K562 (cell line): ENCODE results near the gene RCSD1. TPM values are rescaled to one million over a fixed set of nuclear protein-coding genes. Genes with fewer than 3 reads are reported as not detected.

Experiments used
- ATAC-seq: fragments of 200-7000 bp; cut with Tn5 transposase; 3 replicates; pipeline ENCODE4 v1.9.1; 2020; ENCODE audit warnings: moderate library complexity
- BruUV-seq: library from RNA; stranded (reverse); fragments of 400-500 nt; replicated peaks from 2 replicates; lab custom pipeline; 2021; lab: Mats Ljungman, UMichigan
- CTCF ChIA-PET: fragments of 300-600 bp; formaldehyde crosslinking; extraction: SDS; loops from one replicate; lab custom pipeline; 2021; ENCODE audit warnings: low intra/inter-chr PET ratio; lab: Yijun Ruan, JAX
- POLR2A ChIA-PET: fragments of 300-600, 350-650 bp; sonication (Branson Sonifier 250); formaldehyde crosslinking; extraction: SDS; loops from one replicate; lab custom pipeline; 2021; ENCODE audit warnings: antibody characterized with exemption, inconsistent platforms; lab: Yijun Ruan, JAX
- DNase-seq, 4 experiments: peaks; one replicate each; pipeline versions ENCODE4 v3.0.0 to v3.0.0-alpha.2; 2011 to 2018; ENCODE audit warnings: low spot score in 3 of 4, mixed read lengths in 3 of 4; ENCODE audit errors: extremely low read depth in 1 of 4
- FAIRE-seq: peaks from 2 replicates; lab custom pipeline; 2011; peaks lifted over from hg19 to GRCh38; lab: Jason Lieb, UNC
- H2AFZ ChIP-seq: 2 replicates; pipeline ENCODE4 v1.6.0; 2011; ENCODE audit warnings: low read depth, low read length, control low read depth, inconsistent platforms
- H3K27ac ChIP-seq: fragments of 200-600 bp; 3 replicates; pipeline ENCODE4 v1.8.0; 2011; ENCODE audit warnings: low read depth, mild to moderate bottlenecking, control low read depth, inconsistent platforms, low read length, moderate library complexity, mixed read lengths; ENCODE audit errors: extremely low read depth
- H3K27me3 ChIP-seq, 2 experiments: fragments of 300-600 bp in 1 of 2; 2 replicates in 1 of 2; 3 replicates in 1 of 2; pipeline versions ENCODE4 v1.6.0 to v1.8.0; 2011; ENCODE audit warnings: inconsistent platforms in 2 of 2, low read length in 2 of 2, mild to moderate bottlenecking in 1 of 2, mixed read lengths in 1 of 2, moderate library complexity in 1 of 2; ENCODE audit not compliant: control insufficient read depth in 2 of 2, insufficient read depth in 2 of 2
- H3K36me3 ChIP-seq: fragments of 300-600 bp; 3 replicates; pipeline ENCODE4 v1.8.0; 2011; ENCODE audit warnings: mild to moderate bottlenecking, low read length, inconsistent platforms; ENCODE audit not compliant: control insufficient read depth, insufficient read depth
- H3K4me1 ChIP-seq, 2 experiments: fragments of 200-600 bp in 1 of 2; replicated peaks in 1 of 2; 2 replicates in 1 of 2; 3 replicates in 1 of 2; pipeline versions ENCODE4 v1.5.1 to v1.8.0; 2011; ENCODE audit warnings: inconsistent platforms in 2 of 2, low read length in 2 of 2, mild to moderate bottlenecking in 1 of 2, mixed read lengths in 1 of 2, moderate library complexity in 1 of 2; ENCODE audit not compliant: control insufficient read depth in 2 of 2, insufficient read depth in 2 of 2
- H3K4me2 ChIP-seq: 2 replicates; pipeline ENCODE4 v1.6.1; 2011; ENCODE audit warnings: low read length, control low read depth, inconsistent platforms, mixed read lengths; ENCODE audit not compliant: insufficient read depth
- H3K4me3 ChIP-seq: fragments of 200-600 bp; sonication (generic), shearing (Covaris generic); 2 replicates; pipeline ENCODE4 v1.5.1; 2016; ENCODE audit warnings: control low read depth, inconsistent platforms
- H3K79me2 ChIP-seq: fragments of 200-600 bp; 3 replicates; pipeline ENCODE4 v1.8.0; 2011; ENCODE audit warnings: low read length, inconsistent platforms; ENCODE audit not compliant: control insufficient read depth, insufficient read depth
- H3K9ac ChIP-seq, 2 experiments: 2 replicates each; pipeline versions ENCODE4 v1.6.0 to v1.6.1; 2011; ENCODE audit warnings: low read depth in 2 of 2, low read length in 2 of 2, control low read depth in 1 of 2, inconsistent platforms in 1 of 2, mild to moderate bottlenecking in 1 of 2, mixed read lengths in 1 of 2; ENCODE audit not compliant: insufficient read depth in 1 of 2
- H3K9me1 ChIP-seq: one replicate; pipeline ENCODE4 v1.6.0; 2011; ENCODE audit warnings: inconsistent platforms, mild to moderate bottlenecking, low read length, moderate library complexity; ENCODE audit not compliant: control insufficient read depth, insufficient read depth
- H3K9me3 ChIP-seq: replicated peaks from 2 replicates; pipeline ENCODE4 v1.5.1; 2011; ENCODE audit warnings: low read depth, low read length, inconsistent platforms; ENCODE audit not compliant: control insufficient read depth, insufficient read depth
- H4K20me1 ChIP-seq: replicated peaks from 2 replicates; pipeline ENCODE4 v1.6.1; 2011; ENCODE audit warnings: low read length, inconsistent platforms, mixed read lengths; ENCODE audit not compliant: control insufficient read depth, insufficient read depth
- ASH1L ChIP-seq: fragments of 450-650 bp; IDR thresholded peaks from 2 replicates; pipeline ENCODE4 v1.6.1; 2018; ENCODE audit warnings: borderline replicate concordance, mild to moderate bottlenecking, low read depth; ENCODE audit not compliant: partially characterized antibody
- BRCA1 ChIP-seq, 2 experiments: fragments of 450-650 bp in 1 of 2; sonication (generic) in 1 of 2; formaldehyde crosslinking in 1 of 2; IDR thresholded peaks; 2 replicates each; pipeline versions ENCODE4 v1.5.0 to v1.6.1; 2017 to 2020; ENCODE audit warnings: mild to moderate bottlenecking in 1 of 2, missing genetic modification reagents in 1 of 2
- CHAMP1 ChIP-seq: fragments of 450-650 bp; IDR thresholded peaks from 2 replicates; pipeline ENCODE4 v1.6.1; 2016; ENCODE audit warnings: mild to moderate bottlenecking
- EHMT2 ChIP-seq: fragments of 450-650 bp; IDR thresholded peaks from 2 replicates; pipeline ENCODE4 v1.6.1; 2018; ENCODE audit warnings: antibody characterized with exemption
- ETV6 ChIP-seq, 3 experiments: fragments of 150-350 bp in 1 of 3; sonication (generic) in 1 of 3; formaldehyde crosslinking in 1 of 3; IDR thresholded peaks; 2 replicates each; pipeline versions ENCODE4 v1.6.1 to v1.8.0; 2014 to 2022; ENCODE audit warnings: borderline replicate concordance in 2 of 3, low read depth in 2 of 3, antibody characterized with exemption in 1 of 3, low read length in 1 of 3, mild to moderate bottlenecking in 1 of 3, missing genetic modification reagents in 1 of 3
- KAT7 ChIP-seq: sonication (generic); formaldehyde crosslinking; IDR thresholded peaks from 2 replicates; pipeline ENCODE4 v1.8.0; 2022; ENCODE audit warnings: missing genetic modification reagents, mild to moderate bottlenecking, borderline replicate concordance
- MCM2 ChIP-seq: fragments of 450-650 bp; IDR thresholded peaks from 2 replicates; pipeline ENCODE4 v1.6.1; 2017; ENCODE audit warnings: low read depth, mild to moderate bottlenecking
- RHOXF2B ChIP-seq: fragments of 250-450 bp; sonication (Bioruptor Pico); conservative IDR thresholded peaks from 2 replicates; pipeline ENCODE4 v1.5.1; 2021
- SMARCA5 ChIP-seq: fragments of 450-650 bp; IDR thresholded peaks from 2 replicates; pipeline ENCODE4 v1.6.1; 2016
- TAF9B ChIP-seq: fragments of 450-650 bp; IDR thresholded peaks from 2 replicates; pipeline ENCODE4 v1.6.1; 2018; ENCODE audit warnings: mild to moderate bottlenecking; ENCODE audit not compliant: partially characterized antibody
- TBL1XR1 ChIP-seq, 2 experiments: IDR thresholded peaks; 2 replicates each; pipeline ENCODE4 v1.6.1; 2012; ENCODE audit warnings: improper control_type of control experiment in 2 of 2, low read length in 2 of 2, mild to moderate bottlenecking in 1 of 2
- ZC3H8 ChIP-seq: fragments of 450-650 bp; IDR thresholded peaks from 2 replicates; pipeline ENCODE4 v1.6.1; 2017
- ZNF140 ChIP-seq: fragments of 250-450 bp; sonication (Bioruptor Pico); IDR thresholded peaks from 2 replicates; pipeline ENCODE4 v1.8.0; 2021; ENCODE audit warnings: moderate library complexity, mild to moderate bottlenecking, inconsistent platforms
- ZNF184 ChIP-seq: sonication (generic); formaldehyde crosslinking; IDR thresholded peaks from 2 replicates; pipeline ENCODE4 v1.5.0; 2020; ENCODE audit warnings: missing genetic modification reagents
- ZNF217 ChIP-seq: sonication (generic); formaldehyde crosslinking; IDR thresholded peaks from 2 replicates; pipeline ENCODE4 v1.8.0; 2022; ENCODE audit warnings: mild to moderate bottlenecking, missing genetic modification reagents
- ZNF3 ChIP-seq: fragments of 250-450 bp; sonication (Bioruptor Pico); IDR thresholded peaks from 2 replicates; pipeline ENCODE4 v1.5.0; 2021; ENCODE audit warnings: mild to moderate bottlenecking, moderate library complexity
- ZNF316 ChIP-seq: fragments of 450-650 bp; IDR thresholded peaks from 2 replicates; pipeline ENCODE4 v1.6.1; 2016
- ZNF785 ChIP-seq: fragments of 250-450 bp; sonication (Bioruptor Pico); IDR thresholded peaks from 2 replicates; pipeline ENCODE4 v1.4.0; 2020; ENCODE audit warnings: mild to moderate bottlenecking
- ZSCAN32 ChIP-seq: fragments of 450-650 bp; formaldehyde crosslinking; IDR thresholded peaks from 2 replicates; pipeline ENCODE4 v1.4.0; 2020; ENCODE audit warnings: mild to moderate bottlenecking, moderate library complexity
- WGBS: fragments of 100-300 bp; shearing (Covaris generic); methylation state at CpG from one replicate; pipeline ENCODE4 v1.1.6; 2016; ENCODE audit warnings: low coverage, mixed read lengths; ENCODE audit not compliant: insufficient coverage; ENCODE audit errors: missing lambda C conversion rate; 5-methylcytosine and 5-hydroxymethylcytosine counted together
- in situ Hi-C: fragments of 300-500 bp; cut with MboI; formaldehyde crosslinking; loops from 4 replicates; pipeline ENCODE4 v1.15.0; 2018; ENCODE audit warnings: inconsistent platforms, mixed read lengths
- intact Hi-C: fragments of 100-400 bp; cut with micrococcal nuclease; formaldehyde crosslinking; loops from 2 replicates; pipeline ENCODE4 v1.14.2; 2022
- polyA plus RNA-seq, 8 experiments: library from polyadenylated mRNA; depleted of rRNA in 4 of 8; stranded (reverse) in 5 of 8; unstranded in 3 of 8; fragments of >200 nt; fragmentation: Nextera tagmentation in 2 of 8; fragmentation: Illumina TruSeq in 1 of 8; extraction: Ambion mirVana in 2 of 8; extraction: Trizol in 1 of 8; gene quantifications; 2 replicates each; pipeline versions ENCODE4 v1.2.1 to v1.2.3, GENCODE V29; 2011 to 2014; ENCODE audit warnings: inconsistent platforms in 1 of 8, missing spikeins in 1 of 8
- total RNA-seq, 7 experiments: library from RNA; depleted of rRNA in 6 of 7; stranded (reverse); fragments of >200 nt in 6 of 7; fragmentation: Illumina TruSeq in 2 of 7; extraction: Trizol in 2 of 7; gene quantifications; 2 replicates each; pipeline versions ENCODE4 v1.2.1 to v1.2.3, GENCODE V29; 2011 to 2021; ENCODE audit warnings: low replicate concordance in 1 of 7

RCSD1 gene
- total and polyA plus RNA-seq, 9 of the 15 experiments (the other 6 are each of a cell fraction or from before 2014, with no cell fraction given): 7.8 to 69.8 (median 45.3) TPM

GRCh38 chr1:167651161-167651693, 21.2 kb downstream of the RCSD1 start (continued):
- TF ChIP-seq CHAMP1 (no peak), TBL1XR1 (IDR thresholded peaks at IDR 0.05; ENCODE audit: low read length in 2 of 2) (no peak), BRCA1 (IDR thresholded peaks at IDR 0.05) (no peak), BRCA1 (CRISPR knock-in tag; IDR thresholded peaks at IDR 0.05) (no peak)

- ChIA-PET CTCF (no interaction called here), POLR2A (interaction anchor here (0.6 to 2.5 kb wide), 7 partner anchors 9 to 433 kb away, joined by 3 to 10 read pairs (median 4); no protein-coding TSS in a partner anchor)
- no peaks in the 10 kb centered on the region for H3K9me1 ChIP-seq
- H3K27ac ChIP-seq: no peak overlapping the region
- WGBS: 87% methylated on average over 7 of the region's 7 CpGs
- peaks cover 20 to 22% of the 10 kb centered on the region in 2 experiments for H3K4me1 ChIP-seq
- no peaks in the 10 kb centered on the region for H3K27me3 ChIP-seq
- FAIRE-seq: no peak
- TF ChIP-seq ZSCAN32 (CRISPR knock-in tag) (no peak), ZNF140 (CRISPR knock-in tag) (no peak), EHMT2 (no peak), KAT7 (CRISPR knock-in tag) (no peak), ASH1L (no peak), ZNF217 (CRISPR knock-in tag) (no peak), SMARCA5 (no peak), ZNF785 (CRISPR knock-in tag) (no peak), ZNF184 (CRISPR knock-in tag) (no peak), TAF9B (no peak), ZNF3 (CRISPR knock-in tag) (no peak), RHOXF2B (CRISPR knock-in tag) (no peak), ZNF316 (no peak), ETV6 (IDR thresholded peaks at IDR 0.05; ENCODE audit: borderline replicate concordance in 1 of 2, low read depth in 2 of 2, low read length in 1 of 2) (no peak), ETV6 (CRISPR knock-in tag; IDR thresholded peaks at IDR 0.05; ENCODE audit: borderline replicate concordance) (no peak), ZC3H8 (no peak), MCM2 (no peak)
- no peaks in the 10 kb centered on the region for H3K9me3 ChIP-seq
- H3K4me3 ChIP-seq: no peak overlapping the region
- intact Hi-C loops (no loop called here), in situ Hi-C loops (no loop called here)
- H3K4me2 ChIP-seq: no peak overlapping the region
- peaks cover 20% of the 10 kb centered on the region; the same call in 1 of the 3 replicates for H3K79me2 ChIP-seq
- no peak for DNase-seq
- peaks cover 13% of the 10 kb centered on the region for H4K20me1 ChIP-seq
- no peak for ATAC-seq
- no peak overlapping the region for H2AFZ ChIP-seq
- peak overlapping the region in 1 of 2 experiments; percentile 14; a peak in 1 of 4 replicates for H3K9ac ChIP-seq
- peaks cover 24% of the 10 kb centered on the region for H3K36me3 ChIP-seq
- BruUV-seq: no TSS peak
Observed at GRCh38 chr1:167654975-167655575, 25.0 kb downstream of the RCSD1 start.
